Measurements from ENCODE around the gene HAO1. TPM values are rescaled to one million over a fixed set of nuclear protein-coding genes. Genes with fewer than 3 reads are reported as not detected.

HAO1 gene
- total and polyA plus RNA-seq, 2 experiments from 2014 or later = 1.7 to 2.7 TPM

- DNase-seq (ENCODE audit: low spot score) = no peak
- Histone ChIP-seq H3K4me1 (ENCODE audit: insufficient read depth) (no peaks in the 10 kb centered on the region), H3K27ac (no peak overlapping the region), H3K9me2 (replicated peaks; ENCODE audit: insufficient read depth) (no peaks in the 10 kb centered on the region), H3K36me3 (replicated peaks; ENCODE audit: insufficient read depth, low read depth) (no peaks in the 10 kb centered on the region), H3K4me3 (no peak overlapping the region), H2AFZ (no peak overlapping the region), H3K27me3 (peaks cover 4% of the 10 kb centered on the region), H4K20me1 (ENCODE audit: insufficient read depth, poor library complexity, severe bottlenecking) (no peaks in the 10 kb centered on the region), H3K4me2 (no peak overlapping the region), H3K9me3 (ENCODE audit: low read depth) (no peaks in the 10 kb centered on the region), H3K79me2 (no peaks in the 10 kb centered on the region)
- no peak for TF ChIP-seq EZH2phosphoT487 (IDR thresholded peaks at IDR 0.05; ENCODE audit: low read depth, severe bottlenecking, unreplicated experiment)
- no peak for TF ChIP-seq CTCF (IDR thresholded peaks at IDR 0.05; ENCODE audit: poor library complexity)
- TF ChIP-seq EZH2 (IDR thresholded peaks at IDR 0.05; ENCODE audit: borderline replicate concordance) = no peak
- 92% methylated on average over 2 of the region's 2 CpGs for WGBS (ENCODE audit: low lambda C conversion rate, missing lambda C conversion rate)
Observed at GRCh38 chr20:7902879-7903278, 37.4 kb downstream of the HAO1 start.

- 96% methylated on average over 2 of the region's 2 CpGs for WGBS (ENCODE audit: low lambda C conversion rate, missing lambda C conversion rate)
- Histone ChIP-seq H3K4me1 (ENCODE audit: insufficient read depth) (no peaks in the 10 kb centered on the region), H3K4me3 (no peak overlapping the region), H3K9me3 (ENCODE audit: low read depth) (no peaks in the 10 kb centered on the region), H3K27me3 (peaks cover 4% of the 10 kb centered on the region), H4K20me1 (ENCODE audit: insufficient read depth, poor library complexity, severe bottlenecking) (no peaks in the 10 kb centered on the region), H3K4me2 (no peak overlapping the region), H3K79me2 (no peaks in the 10 kb centered on the region), H3K9me2 (replicated peaks; ENCODE audit: insufficient read depth) (no peaks in the 10 kb centered on the region), H2AFZ (no peak overlapping the region), H3K27ac (no peak overlapping the region), H3K36me3 (replicated peaks; ENCODE audit: insufficient read depth, low read depth) (no peaks in the 10 kb centered on the region)
- DNase-seq (ENCODE audit: low spot score) = no peak
- TF ChIP-seq EZH2 (IDR thresholded peaks at IDR 0.05; ENCODE audit: borderline replicate concordance) = no peak
- TF ChIP-seq EZH2phosphoT487 (IDR thresholded peaks at IDR 0.05; ENCODE audit: low read depth, severe bottlenecking, unreplicated experiment) = no peak
- TF ChIP-seq CTCF (IDR thresholded peaks at IDR 0.05; ENCODE audit: poor library complexity) = no peak
Observed at GRCh38 chr20:7897781-7898364, 42.4 kb downstream of the HAO1 start.

GRCh38 chr20:7893014-7893730 lies 47.1 kb downstream of the HAO1 start:
- Histone ChIP-seq H4K20me1 (ENCODE audit: insufficient read depth, poor library complexity, severe bottlenecking) (no peaks in the 10 kb centered on the region), H3K4me1 (ENCODE audit: insufficient read depth) (no peaks in the 10 kb centered on the region), H3K79me2 (no peaks in the 10 kb centered on the region), H3K4me2 (no peak overlapping the region), H3K27ac (no peak overlapping the region), H3K4me3 (no peak overlapping the region), H3K9me3 (ENCODE audit: low read depth) (no peaks in the 10 kb centered on the region), H3K36me3 (replicated peaks; ENCODE audit: insufficient read depth, low read depth) (no peaks in the 10 kb centered on the region), H3K9me2 (replicated peaks; ENCODE audit: insufficient read depth) (no peaks in the 10 kb centered on the region), H3K27me3 (no peaks in the 10 kb centered on the region), H2AFZ (no peak overlapping the region)
- no peak for DNase-seq (ENCODE audit: low spot score)
- TF ChIP-seq CTCF (IDR thresholded peaks at IDR 0.05; ENCODE audit: poor library complexity) (no peak), EZH2 (IDR thresholded peaks at IDR 0.05; ENCODE audit: borderline replicate concordance) (no peak), EZH2phosphoT487 (IDR thresholded peaks at IDR 0.05; ENCODE audit: low read depth, severe bottlenecking, unreplicated experiment) (no peak)
- 82% methylated on average over 7 of the region's 7 CpGs for WGBS (ENCODE audit: low lambda C conversion rate, missing lambda C conversion rate)
